Muscle of leg (tissue), 11 donors: ENCODE results near the gene NUP85. TPM values are rescaled to one million over a fixed set of nuclear protein-coding genes. Genes with fewer than 3 reads are reported as not detected.

ENCODE experiments used
- DNase-seq: peaks from one replicate; pipeline ENCODE4 v3.0.0; 2013
- H3K27ac ChIP-seq: one replicate; pipeline ENCODE4 v1.5.1; 2013; ENCODE audit warnings: mild to moderate bottlenecking, low read length, control low read depth
- H3K27me3 ChIP-seq: one replicate; pipeline ENCODE4 v1.6.1; 2013; ENCODE audit warnings: low read length; ENCODE audit not compliant: control insufficient read depth, insufficient read depth
- H3K36me3 ChIP-seq: one replicate; pipeline ENCODE4 v1.6.1; 2013; ENCODE audit warnings: low read length; ENCODE audit not compliant: control insufficient read depth, insufficient read depth
- H3K4me1 ChIP-seq: one replicate; pipeline ENCODE4 v1.6.1; 2013; ENCODE audit warnings: low read length; ENCODE audit not compliant: control insufficient read depth, insufficient read depth
- H3K4me3 ChIP-seq: one replicate; pipeline ENCODE4 v1.5.1; 2013; ENCODE audit warnings: low read length, control low read depth
- H3K9me3 ChIP-seq: replicated peaks from 2 replicates; pipeline ENCODE4 v1.6.1; 2013; ENCODE audit warnings: low read depth, low read length; ENCODE audit not compliant: control insufficient read depth
- WGBS: methylation state at CpG from one replicate; pipeline ENCODE4 v1.1.5; 2013; ENCODE audit warnings: missing lambda C conversion rate; ENCODE audit not compliant: insufficient coverage; 5-methylcytosine and 5-hydroxymethylcytosine counted together
- polyA plus RNA-seq, 8 donors: library from polyadenylated mRNA; unstranded; fragments of 120-200 nt; gene quantifications; one replicate each; pipeline versions ENCODE4 v1.2.1 to v1.2.3, GENCODE V29; 2013; ENCODE audit warnings: inconsistent platforms in 1 of 8, low replicate concordance in 1 of 8; ENCODE audit not compliant: insufficient read length in 8 of 8, insufficient read depth in 1 of 8
- total RNA-seq: library from RNA; stranded (reverse); fragments of 120-200 nt; gene quantifications from one replicate; pipeline ENCODE4 v1.2.4, GENCODE V29; 2013

The NUP85 gene
- total and polyA plus RNA-seq, 9 donors: 33.5 to 51.2 (median 44.1) TPM

- Histone ChIP-seq H3K27me3 (no peaks in the 10 kb centered on the region), H3K4me1 (peaks cover 2% of the 10 kb centered on the region), H3K4me3 (no peak overlapping the region), H3K27ac (no peak overlapping the region), H3K9me3 (no peaks in the 10 kb centered on the region), H3K36me3 (peaks cover 77% of the 10 kb centered on the region)
- DNase-seq: no peak
- WGBS: 100% methylated on average over 3 of the region's 11 CpGs
These were observed 30.5 kb upstream of the NUP85 start for GRCh38 chr17:75174996-75175395.

- 79% methylated on average over 3 of the region's 5 CpGs for WGBS
- H3K36me3 ChIP-seq: peaks cover 78% of the 10 kb centered on the region
These were observed 28.9 kb upstream of the NUP85 start for GRCh38 chr17:75176625-75177024.

GRCh38 chr17:75178453-75178852 is 27.0 kb upstream of the NUP85 start:
- no peaks in the 10 kb centered on the region for H3K9me3 ChIP-seq
- H3K4me3 ChIP-seq: no peak overlapping the region
- no peak for DNase-seq
- H3K4me1 ChIP-seq: peaks cover 9% of the 10 kb centered on the region
- peaks cover 64% of the 10 kb centered on the region for H3K36me3 ChIP-seq
- H3K27ac ChIP-seq: no peak overlapping the region
- WGBS: 90% methylated on average over 4 of the region's 6 CpGs
- H3K27me3 ChIP-seq: no peaks in the 10 kb centered on the region

More at GRCh38 chr17:75176625-75177024, 28.9 kb upstream of the NUP85 start:
- no peaks in the 10 kb centered on the region for H3K27me3 ChIP-seq
- no peaks in the 10 kb centered on the region for H3K9me3 ChIP-seq
- peaks cover 5% of the 10 kb centered on the region for H3K4me1 ChIP-seq
- no peak for DNase-seq
- no peak overlapping the region for H3K4me3 ChIP-seq
- no peak overlapping the region for H3K27ac ChIP-seq

- no peaks in the 10 kb centered on the region for H3K27me3 ChIP-seq
- H3K4me3 ChIP-seq: peak overlapping the region; percentile 84
- peak overlapping the region; percentile 95 for H3K27ac ChIP-seq
- WGBS: no CpG with 5 or more reads among the region's 8 CpGs
- no peaks in the 10 kb centered on the region for H3K9me3 ChIP-seq
- H3K36me3 ChIP-seq: peaks cover 38% of the 10 kb centered on the region
- peaks cover 16% of the 10 kb centered on the region for H3K4me1 ChIP-seq
- DNase-seq: no peak
These were observed 24.4 kb upstream of the NUP85 start for GRCh38 chr17:75181110-75181509.

- DNase-seq: peak; percentile 33
- H3K9me3 ChIP-seq: no peaks in the 10 kb centered on the region
- H3K4me1 ChIP-seq: peaks cover 16% of the 10 kb centered on the region
- 0% methylated on average over 30 of the region's 34 CpGs for WGBS
- H3K27me3 ChIP-seq: no peaks in the 10 kb centered on the region
- H3K4me3 ChIP-seq: peak overlapping the region; percentile 84
- peak overlapping the region; percentile 95 for H3K27ac ChIP-seq
- peaks cover 33% of the 10 kb centered on the region for H3K36me3 ChIP-seq
These were observed 23.7 kb upstream of the NUP85 start for GRCh38 chr17:75181608-75182318.

- peak overlapping the region; percentile 84 for H3K4me3 ChIP-seq
- DNase-seq: no peak
- H3K9me3 ChIP-seq: no peaks in the 10 kb centered on the region
- H3K36me3 ChIP-seq: peaks cover 28% of the 10 kb centered on the region
- H3K27me3 ChIP-seq: no peaks in the 10 kb centered on the region
- 0% methylated on average over 28 of the region's 33 CpGs for WGBS
- peak overlapping the region; percentile 95 for H3K27ac ChIP-seq
- H3K4me1 ChIP-seq: peaks cover 16% of the 10 kb centered on the region
These were observed 23.2 kb upstream of the NUP85 start for GRCh38 chr17:75182319-75182568.

- Histone ChIP-seq H3K27ac (peak within 1 kb of the TSS; percentile 100), H3K27me3 (no peaks in the 10 kb centered on the region), H3K4me1 (peaks cover 16% of the 10 kb centered on the region), H3K9me3 (no peaks in the 10 kb centered on the region), H3K4me3 (peak within 1 kb of the TSS; percentile 84), H3K36me3 (peaks cover 23% of the 10 kb centered on the region)
- DNase-seq: peak; percentile 98
- WGBS: 1% methylated on average over 62 of the region's 92 CpGs
These were observed 22.7 kb upstream of the NUP85 start, which contains the start of gene SUMO2 for GRCh38 chr17:75182569-75183436. TSS of gene SUMO2 (minus strand) at chr17:75182959. CDS start at chr17:75182834, 125 bp downstream.

GRCh38 chr17:75183999-75184884 is 21.2 kb upstream of the NUP85 start:
- peaks cover 10% of the 10 kb centered on the region for H3K36me3 ChIP-seq
- H3K4me3 ChIP-seq: no peak overlapping the region
- peak overlapping the region; percentile 100 for H3K27ac ChIP-seq
- 93% methylated on average over 8 of the region's 9 CpGs for WGBS
- no peak for DNase-seq
- peaks cover 2% of the 10 kb centered on the region for H3K27me3 ChIP-seq
- H3K4me1 ChIP-seq: peaks cover 16% of the 10 kb centered on the region
- no peaks in the 10 kb centered on the region for H3K9me3 ChIP-seq

GRCh38 chr17:75188614-75189013 is 16.9 kb upstream of the NUP85 start:
- Histone ChIP-seq H3K4me3 (no peak overlapping the region), H3K36me3 (no peaks in the 10 kb centered on the region), H3K27me3 (peaks cover 2% of the 10 kb centered on the region), H3K27ac (no peak overlapping the region), H3K9me3 (no peaks in the 10 kb centered on the region), H3K4me1 (peaks cover 6% of the 10 kb centered on the region)
- WGBS: 90% methylated on average over 3 of the region's 6 CpGs
- no peak for DNase-seq
